ENCODE data around the gene PLXDC2. TPM values are rescaled to one million over a fixed set of nuclear protein-coding genes. Genes with fewer than 3 reads are reported as not detected.

PLXDC2 gene
- polyA plus RNA-seq, 1 of the 3 experiments (the other 2 are of a cell fraction), result 2.5 TPM

- POLR2A ChIA-PET, result no interaction called here
Observed at GRCh38 chr10:19853831-19854230, 37.6 kb downstream of the PLXDC2 start.

More at GRCh38 chr10:19853831-19854230, 37.6 kb downstream of the PLXDC2 start:
- DNase-seq, result peak; percentile 20
- peaks cover 0 to 15% of the 10 kb centered on the region in 2 experiments; a peak in 2 of 4 replicates for H3K4me1 ChIP-seq (ENCODE audit: control insufficient read depth in 1 of 2, insufficient read depth in 2 of 2, low read depth in 1 of 2, low read length in 1 of 2)
- H3K9me3 ChIP-seq, result no peaks in the 10 kb centered on the region
- H3K27me3 ChIP-seq (ENCODE audit: insufficient read depth), result no peaks in the 10 kb centered on the region
- no peaks in the 10 kb centered on the region for H3K79me2 ChIP-seq (ENCODE audit: insufficient read depth)
- H3K9me2 ChIP-seq, result no peaks in the 10 kb centered on the region
- no peaks in the 10 kb centered on the region for H4K20me1 ChIP-seq (ENCODE audit: insufficient read depth)
- H3K27ac ChIP-seq (ENCODE audit: low read depth in 2 of 2, low read length in 1 of 2), result peak overlapping the region in 1 of 2 experiments; percentile 60; a peak in 1 of 4 replicates
- no peak overlapping the region for H3K4me3 ChIP-seq (ENCODE audit: low read depth in 2 of 2, low read length in 1 of 2)
- CTCF ChIA-PET, result no interaction called here
- no peak overlapping the region for H2AFZ ChIP-seq (ENCODE audit: low read depth)
- H3K4me2 ChIP-seq, result no peak overlapping the region
- no peaks in the 10 kb centered on the region for H3F3A ChIP-seq (replicated peaks; ENCODE audit: insufficient read depth)
- no peak for TF ChIP-seq USF2 (IDR thresholded peaks at IDR 0.05; ENCODE audit: borderline replicate concordance, low read depth, low read length)
- TF ChIP-seq JUND (IDR thresholded peaks at IDR 0.05), result no peak
- no peak for TF ChIP-seq REST (IDR thresholded peaks at IDR 0.05; ENCODE audit: low read depth, low read length)
- no peak for TF ChIP-seq CHD2 (IDR thresholded peaks at IDR 0.05; ENCODE audit: low read length, partially characterized antibody)
- no peak for TF ChIP-seq MEF2A (IDR thresholded peaks at IDR 0.05; ENCODE audit: borderline replicate concordance, low read depth)
- TF ChIP-seq USF1 (IDR thresholded peaks at IDR 0.05; ENCODE audit: borderline replicate concordance, low read depth), result no peak
- no peak for TF ChIP-seq POLR2AphosphoS5 (IDR thresholded peaks at IDR 0.05; ENCODE audit: low read depth, low read length)
- TF ChIP-seq MAX (IDR thresholded peaks at IDR 0.05; ENCODE audit: low read depth), result no peak
- TF ChIP-seq EP300 (IDR thresholded peaks at IDR 0.05; ENCODE audit: borderline replicate concordance in 1 of 2, low read depth in 1 of 2, low read length in 1 of 2), result no peak
- TF ChIP-seq GABPA (IDR thresholded peaks at IDR 0.05; ENCODE audit: low read depth), result no peak
- no peak for TF ChIP-seq SIN3A (IDR thresholded peaks at IDR 0.05; ENCODE audit: borderline replicate concordance, low read depth, low read length)
- H3K36me3 ChIP-seq (replicated peaks in 1 of 2; ENCODE audit: control insufficient read depth in 1 of 2, insufficient read depth in 2 of 2, low read length in 1 of 2), result no peaks in the 10 kb centered on the region
- 35% methylated on average over 3 of the region's 5 CpGs for WGBS (ENCODE audit: low lambda C conversion rate)
- no peak overlapping the region for H3K9ac ChIP-seq

All from SK-N-SH (cell line).